ENCODE data around the gene ATF2.
A peak's percentile ranks its signal among the peaks of the same experiment; 100 is the strongest.

ATF2 gene

GRCh38 chr2:175181104-175181876, 13.3 kb upstream of the ATF2 start, which contains the start of gene ATP5MC3:
ATP5MC3 (minus strand) TSS chr2:175181710; CDS start chr2:175181393, 317 bp downstream.
- Histone ChIP-seq H3K27ac (ENCODE audit: low read length) (peak within 1 kb of the TSS; percentile 56), H3K4me3 (ENCODE audit: low read length) (peak within 1 kb of the TSS; percentile 95), H3K27me3 (ENCODE audit: insufficient read depth, low read length) (no peaks in the 10 kb centered on the region), H3K9ac (ENCODE audit: low read depth, low read length) (peak within 1 kb of the TSS; percentile 97), H3K9me3 (ENCODE audit: insufficient read depth, low read depth, low read length) (no peaks in the 10 kb centered on the region), H3K4me1 (ENCODE audit: insufficient read depth, low read length) (peaks cover 8% of the 10 kb centered on the region; the same call in 1 of the 2 replicates), H3K36me3 (ENCODE audit: insufficient read depth, low read depth, low read length) (peaks cover 38% of the 10 kb centered on the region)

GRCh38 chr2:175180701-175181103, 12.7 kb upstream of the ATF2 start:
- peak overlapping the region; percentile 56 for H3K27ac ChIP-seq (ENCODE audit: low read length)
- peak overlapping the region; percentile 97 for H3K9ac ChIP-seq (ENCODE audit: low read depth, low read length)
- H3K27me3 ChIP-seq (ENCODE audit: insufficient read depth, low read length), result no peaks in the 10 kb centered on the region
- H3K36me3 ChIP-seq (ENCODE audit: insufficient read depth, low read depth, low read length), result peaks cover 44% of the 10 kb centered on the region
- no peaks in the 10 kb centered on the region for H3K9me3 ChIP-seq (ENCODE audit: insufficient read depth, low read depth, low read length)
- H3K4me1 ChIP-seq (ENCODE audit: insufficient read depth, low read length), result peaks cover 8% of the 10 kb centered on the region; the same call in 1 of the 2 replicates
- peak overlapping the region; percentile 95 for H3K4me3 ChIP-seq (ENCODE audit: low read length)

DNA sequence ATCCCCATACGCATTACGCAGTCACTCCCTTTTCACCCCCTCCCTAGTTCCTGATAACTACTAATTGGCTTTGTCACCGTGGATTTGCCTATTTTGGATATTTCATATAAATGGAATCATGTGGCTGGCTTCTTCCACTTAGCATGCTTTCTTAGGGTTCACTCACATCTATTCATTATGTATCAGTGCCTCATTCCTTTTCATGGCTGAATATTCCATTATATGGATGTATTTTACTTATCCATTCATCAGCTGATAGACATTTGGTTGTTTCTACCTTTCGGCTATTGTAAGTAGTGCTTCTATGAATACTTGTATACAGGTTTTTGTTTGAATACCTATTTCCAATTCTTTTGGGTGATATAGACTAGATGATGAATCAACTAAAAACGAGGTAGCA, 8.6 kb upstream of the ATF2 start:
- Histone ChIP-seq H3K9me3 (ENCODE audit: insufficient read depth, low read depth, low read length) (no peaks in the 10 kb centered on the region), H3K4me1 (ENCODE audit: insufficient read depth, low read length) (peaks cover 5% of the 10 kb centered on the region; the same call in 1 of the 2 replicates), H3K36me3 (ENCODE audit: insufficient read depth, low read depth, low read length) (peaks cover 54% of the 10 kb centered on the region), H3K27me3 (ENCODE audit: insufficient read depth, low read length) (no peaks in the 10 kb centered on the region), H3K9ac (ENCODE audit: low read depth, low read length) (no peak overlapping the region), H3K4me3 (ENCODE audit: low read length) (no peak overlapping the region), H3K27ac (ENCODE audit: low read length) (no peak overlapping the region)

DNA sequence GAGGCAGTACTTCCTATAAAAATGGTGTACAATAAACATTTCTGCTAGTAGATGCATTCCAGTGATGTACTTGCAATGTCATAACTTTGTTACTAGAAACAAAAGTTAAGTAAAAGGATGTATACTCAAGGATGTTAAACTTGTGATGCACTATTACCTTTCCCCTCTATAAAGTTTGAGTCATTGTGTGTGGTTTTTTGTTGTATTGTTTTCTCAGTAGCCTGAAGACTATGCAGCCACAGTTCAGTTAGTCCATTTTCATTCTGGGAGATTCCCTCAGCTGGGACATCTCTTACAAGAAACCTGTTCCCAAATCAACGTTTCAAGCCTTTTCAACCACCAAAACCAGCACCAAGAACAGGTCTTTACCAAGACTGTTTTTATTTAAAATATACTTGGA, 7.9 kb upstream of the ATF2 start:
- Histone ChIP-seq H3K27ac (ENCODE audit: low read length) (no peak overlapping the region), H3K9ac (ENCODE audit: low read depth, low read length) (no peak overlapping the region), H3K27me3 (ENCODE audit: insufficient read depth, low read length) (no peaks in the 10 kb centered on the region), H3K9me3 (ENCODE audit: insufficient read depth, low read depth, low read length) (no peaks in the 10 kb centered on the region), H3K4me1 (ENCODE audit: insufficient read depth, low read length) (peaks cover 5% of the 10 kb centered on the region; the same call in 1 of the 2 replicates), H3K4me3 (ENCODE audit: low read length) (no peak overlapping the region), H3K36me3 (ENCODE audit: insufficient read depth, low read depth, low read length) (peaks cover 54% of the 10 kb centered on the region)

DNA sequence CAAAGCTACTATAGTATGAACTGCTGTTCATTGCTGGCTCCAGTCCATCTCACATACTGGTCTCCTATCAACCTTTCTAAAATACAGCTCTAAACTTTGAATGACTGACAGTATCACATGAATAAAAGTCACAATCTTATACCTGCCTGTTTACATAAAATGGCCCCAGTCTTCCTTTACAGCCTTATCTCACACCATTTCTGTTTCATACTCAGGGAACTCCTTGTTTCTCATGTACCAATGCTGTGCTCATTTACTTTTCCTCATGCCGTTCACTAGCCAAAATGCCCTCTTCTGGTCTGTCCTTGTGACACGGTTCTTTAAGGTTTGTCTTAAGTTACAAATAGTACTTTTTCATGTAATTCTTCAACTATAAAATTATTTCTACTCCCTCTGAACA, 7.3 kb upstream of the ATF2 start:
- Histone ChIP-seq H3K4me1 (ENCODE audit: insufficient read depth, low read length) (peaks cover 3% of the 10 kb centered on the region; the same call in 1 of the 2 replicates), H3K27ac (ENCODE audit: low read length) (no peak overlapping the region), H3K9ac (ENCODE audit: low read depth, low read length) (no peak overlapping the region), H3K4me3 (ENCODE audit: low read length) (no peak overlapping the region), H3K36me3 (ENCODE audit: insufficient read depth, low read depth, low read length) (peaks cover 54% of the 10 kb centered on the region), H3K27me3 (ENCODE audit: insufficient read depth, low read length) (no peaks in the 10 kb centered on the region), H3K9me3 (ENCODE audit: insufficient read depth, low read depth, low read length) (no peaks in the 10 kb centered on the region)

DNA sequence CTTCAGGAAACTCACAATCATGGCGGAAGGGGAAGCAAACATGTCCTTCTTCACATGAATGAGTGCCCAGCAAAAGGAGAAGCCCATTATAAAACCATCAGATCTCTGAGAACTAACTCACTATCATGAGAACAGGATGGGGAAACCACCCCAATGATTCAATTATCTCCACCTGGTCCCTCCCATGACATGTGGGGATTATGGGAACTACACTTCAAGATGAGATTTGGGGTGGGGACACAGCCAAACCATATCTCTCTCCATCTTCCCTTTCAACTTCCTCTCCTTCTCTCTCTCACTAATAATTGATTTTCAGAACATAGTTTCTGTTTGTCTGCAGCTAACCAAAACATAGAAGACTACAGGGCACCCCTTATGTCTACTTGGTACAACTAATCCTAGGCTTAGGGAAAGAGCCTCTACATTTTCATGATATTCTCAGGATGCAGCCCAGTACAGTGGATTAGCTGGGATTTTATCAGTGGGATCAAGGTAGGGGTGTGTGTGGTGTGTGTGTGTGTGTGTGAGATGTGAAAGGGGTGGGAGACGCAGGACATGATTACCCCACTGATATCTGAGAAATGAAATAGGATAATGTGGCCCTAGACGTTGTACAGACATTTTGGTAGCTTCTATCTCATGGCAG, 2.8 kb upstream of the ATF2 start:
- Histone ChIP-seq H3K4me1 (ENCODE audit: insufficient read depth, low read length) (peaks cover 2% of the 10 kb centered on the region; the same call in 1 of the 2 replicates), H3K9me3 (ENCODE audit: insufficient read depth, low read depth, low read length) (no peaks in the 10 kb centered on the region), H3K9ac (ENCODE audit: low read depth, low read length) (no peak overlapping the region), H3K36me3 (ENCODE audit: insufficient read depth, low read depth, low read length) (peaks cover 11% of the 10 kb centered on the region; the same call in 1 of the 2 replicates), H3K27ac (ENCODE audit: low read length) (no peak overlapping the region), H3K27me3 (ENCODE audit: insufficient read depth, low read length) (no peaks in the 10 kb centered on the region), H3K4me3 (ENCODE audit: low read length) (no peak overlapping the region)

DNA sequence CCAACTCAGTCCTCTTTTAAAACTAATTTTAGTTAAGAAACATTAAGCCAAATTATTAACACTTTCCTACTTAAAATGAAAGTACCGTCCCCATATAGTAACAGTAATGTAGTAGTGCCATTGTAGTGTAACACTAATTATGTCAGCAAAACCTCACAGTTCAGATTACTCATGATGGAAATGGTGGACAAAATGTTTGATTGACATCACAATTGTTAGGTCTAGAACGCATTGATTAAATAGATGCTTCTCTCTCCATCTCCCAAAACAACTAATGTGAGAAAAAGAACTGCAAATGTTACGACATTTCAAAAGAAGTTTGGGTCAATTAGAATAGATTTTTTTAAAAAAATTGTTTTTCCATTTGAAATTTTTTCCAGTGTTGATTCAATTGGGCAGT, 1.2 kb upstream of the ATF2 start:
- Histone ChIP-seq H3K4me1 (ENCODE audit: insufficient read depth, low read length) (peaks cover 2% of the 10 kb centered on the region; the same call in 1 of the 2 replicates), H3K9ac (ENCODE audit: low read depth, low read length) (peak overlapping the region; percentile 92; the same call in 1 of the 2 replicates), H3K4me3 (ENCODE audit: low read length) (peak overlapping the region; percentile 90), H3K27ac (ENCODE audit: low read length) (no peak overlapping the region), H3K36me3 (ENCODE audit: insufficient read depth, low read depth, low read length) (no peaks in the 10 kb centered on the region), H3K9me3 (ENCODE audit: insufficient read depth, low read depth, low read length) (no peaks in the 10 kb centered on the region), H3K27me3 (ENCODE audit: insufficient read depth, low read length) (no peaks in the 10 kb centered on the region)

GRCh38 chr2:175168564-175168945, 552 bp upstream of the ATF2 start:
- peaks cover 2% of the 10 kb centered on the region; the same call in 1 of the 2 replicates for H3K4me1 ChIP-seq (ENCODE audit: insufficient read depth, low read length)
- peak overlapping the region; percentile 90 for H3K4me3 ChIP-seq (ENCODE audit: low read length)
- no peaks in the 10 kb centered on the region for H3K36me3 ChIP-seq (ENCODE audit: insufficient read depth, low read depth, low read length)
- H3K9me3 ChIP-seq (ENCODE audit: insufficient read depth, low read depth, low read length), result no peaks in the 10 kb centered on the region
- peak overlapping the region; percentile 92 for H3K9ac ChIP-seq (ENCODE audit: low read depth, low read length)
- no peaks in the 10 kb centered on the region for H3K27me3 ChIP-seq (ENCODE audit: insufficient read depth, low read length)
- H3K27ac ChIP-seq (ENCODE audit: low read length), result no peak overlapping the region

- no peaks in the 10 kb centered on the region for H3K27me3 ChIP-seq (ENCODE audit: insufficient read depth, low read length)
- peaks cover 2% of the 10 kb centered on the region; the same call in 1 of the 2 replicates for H3K4me1 ChIP-seq (ENCODE audit: insufficient read depth, low read length)
- H3K36me3 ChIP-seq (ENCODE audit: insufficient read depth, low read depth, low read length), result no peaks in the 10 kb centered on the region
- H3K27ac ChIP-seq (ENCODE audit: low read length), result peak overlapping the region; percentile 78
- H3K9ac ChIP-seq (ENCODE audit: low read depth, low read length), result peak overlapping the region; percentile 91
- peak overlapping the region; percentile 88 for H3K4me3 ChIP-seq (ENCODE audit: low read length)
- H3K9me3 ChIP-seq (ENCODE audit: insufficient read depth, low read depth, low read length), result no peaks in the 10 kb centered on the region
These were observed 769 bp downstream of the ATF2 start for GRCh38 chr2:175167076-175167791.

- Histone ChIP-seq H3K27ac (ENCODE audit: low read length) (no peak overlapping the region), H3K9ac (ENCODE audit: low read depth, low read length) (peak overlapping the region; percentile 91; the same call in 1 of the 2 replicates), H3K27me3 (ENCODE audit: insufficient read depth, low read length) (no peaks in the 10 kb centered on the region), H3K4me1 (ENCODE audit: insufficient read depth, low read length) (peaks cover 2% of the 10 kb centered on the region; the same call in 1 of the 2 replicates), H3K36me3 (ENCODE audit: insufficient read depth, low read depth, low read length) (no peaks in the 10 kb centered on the region), H3K4me3 (ENCODE audit: low read length) (peak overlapping the region; percentile 88), H3K9me3 (ENCODE audit: insufficient read depth, low read depth, low read length) (no peaks in the 10 kb centered on the region)
These were observed 1.7 kb downstream of the ATF2 start for GRCh38 chr2:175166216-175166824.

GRCh38 chr2:175164235-175164634, 3.8 kb downstream of the ATF2 start:
- Histone ChIP-seq H3K4me3 (ENCODE audit: low read length) (no peak overlapping the region), H3K27me3 (ENCODE audit: insufficient read depth, low read length) (no peaks in the 10 kb centered on the region), H3K9ac (ENCODE audit: low read depth, low read length) (no peak overlapping the region), H3K9me3 (ENCODE audit: insufficient read depth, low read depth, low read length) (no peaks in the 10 kb centered on the region), H3K36me3 (ENCODE audit: insufficient read depth, low read depth, low read length) (no peaks in the 10 kb centered on the region), H3K27ac (ENCODE audit: low read length) (no peak overlapping the region), H3K4me1 (ENCODE audit: insufficient read depth, low read length) (peaks cover 2% of the 10 kb centered on the region; the same call in 1 of the 2 replicates)
